Ovary (tissue), 3 donors: ENCODE results near the gene KCNAB2.

Experiments used
- POLR2A ChIP-seq: fragments of 450-650 bp; IDR thresholded peaks from one replicate; pipeline ENCODE4 v1.6.1; 2017; ENCODE audit warnings: antibody characterized with exemption, mild to moderate bottlenecking, moderate library complexity
- TF ChIP-seq, protein P1 (sequence below), 3 donors: fragments of 450-650 bp in 2 of 3; fragments of 200-600 bp in 1 of 3; IDR thresholded peaks; one replicate each; pipeline versions ENCODE4 v1.5.1 to v1.8.0; 2016 to 2022; ENCODE audit warnings: antibody characterized with exemption in 3 of 3, mild to moderate bottlenecking in 1 of 3
- donor health status: DM: no; HTN: no; CAD: no.

DNA sequence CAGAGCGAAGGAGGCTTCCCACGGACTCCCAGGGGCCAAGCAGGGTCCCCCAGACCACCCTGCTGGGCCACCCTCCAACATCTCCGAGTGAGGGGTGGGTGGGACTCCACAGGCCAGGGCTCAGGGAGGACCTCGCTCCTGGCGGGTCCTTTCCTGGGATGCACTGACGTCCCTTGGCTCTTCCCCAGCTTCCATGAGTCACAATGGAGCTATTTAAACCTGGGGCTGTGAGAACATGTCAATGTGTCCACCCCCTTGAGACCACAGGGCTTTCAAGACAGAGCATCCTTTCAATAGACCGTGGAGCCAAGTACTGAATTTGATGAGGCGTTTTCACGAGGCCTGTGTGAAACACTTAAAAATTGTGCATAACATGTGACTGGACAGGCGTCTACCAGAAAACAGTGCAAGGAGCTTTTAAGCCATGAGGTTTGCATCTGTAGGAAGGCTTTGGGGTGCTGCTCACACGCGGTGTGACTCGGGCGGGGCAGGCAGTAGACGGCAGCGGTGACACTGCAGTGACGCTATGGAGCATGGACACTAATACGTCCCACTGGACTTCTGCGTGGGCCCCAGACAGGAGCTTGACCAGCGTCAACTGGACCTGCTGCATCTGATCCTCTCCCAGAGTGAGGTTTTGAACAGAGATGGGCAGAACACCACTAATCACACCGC lies 29.4 kb upstream of the KCNAB2 start:
- TF ChIP-seq, protein P1, sequence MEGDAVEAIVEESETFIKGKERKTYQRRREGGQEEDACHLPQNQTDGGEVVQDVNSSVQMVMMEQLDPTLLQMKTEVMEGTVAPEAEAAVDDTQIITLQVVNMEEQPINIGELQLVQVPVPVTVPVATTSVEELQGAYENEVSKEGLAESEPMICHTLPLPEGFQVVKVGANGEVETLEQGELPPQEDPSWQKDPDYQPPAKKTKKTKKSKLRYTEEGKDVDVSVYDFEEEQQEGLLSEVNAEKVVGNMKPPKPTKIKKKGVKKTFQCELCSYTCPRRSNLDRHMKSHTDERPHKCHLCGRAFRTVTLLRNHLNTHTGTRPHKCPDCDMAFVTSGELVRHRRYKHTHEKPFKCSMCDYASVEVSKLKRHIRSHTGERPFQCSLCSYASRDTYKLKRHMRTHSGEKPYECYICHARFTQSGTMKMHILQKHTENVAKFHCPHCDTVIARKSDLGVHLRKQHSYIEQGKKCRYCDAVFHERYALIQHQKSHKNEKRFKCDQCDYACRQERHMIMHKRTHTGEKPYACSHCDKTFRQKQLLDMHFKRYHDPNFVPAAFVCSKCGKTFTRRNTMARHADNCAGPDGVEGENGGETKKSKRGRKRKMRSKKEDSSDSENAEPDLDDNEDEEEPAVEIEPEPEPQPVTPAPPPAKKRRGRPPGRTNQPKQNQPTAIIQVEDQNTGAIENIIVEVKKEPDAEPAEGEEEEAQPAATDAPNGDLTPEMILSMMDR (IDR thresholded peaks at IDR 0.05), result no peak
- no peak for TF ChIP-seq POLR2A
